HG02840 (cell line): Measurements from ENCODE around the gene POLA1.

Experiments used
- ATAC-seq: cut with Tn5 transposase; IDR thresholded peaks from one replicate; pipeline ENCODE4 v1.9.1; 2021; ENCODE audit warnings: mild to moderate bottlenecking, moderate library complexity, moderate number of reproducible peaks; ENCODE audit not compliant: unreplicated experiment, low FRiP score

Gene POLA1

DNA sequence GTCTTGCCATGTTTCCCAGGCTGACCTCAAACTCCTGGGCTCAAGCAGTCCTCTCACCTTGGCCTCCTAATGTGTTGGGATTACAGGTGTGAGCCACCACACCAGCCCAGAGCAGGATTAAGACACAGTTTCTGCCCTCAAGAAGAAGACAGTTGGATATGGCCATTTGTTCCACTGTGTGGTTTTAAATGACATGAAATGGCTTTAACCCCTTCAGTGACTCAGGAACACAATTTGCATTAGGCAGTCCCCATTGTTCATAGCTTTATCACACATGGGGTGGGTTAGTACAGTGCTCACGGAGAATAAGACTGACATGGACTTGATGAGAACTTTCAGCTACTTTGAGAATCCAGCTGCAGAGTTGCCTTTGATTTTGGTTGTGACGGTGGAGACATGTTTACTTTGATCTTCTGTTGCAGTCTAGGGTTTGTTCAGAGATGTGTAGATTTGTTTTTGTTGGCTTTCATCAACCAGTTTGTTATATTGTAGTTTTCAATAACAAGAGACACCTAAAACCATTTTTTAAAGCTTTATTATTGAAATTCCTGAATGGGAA, 261.7 kb downstream of the POLA1 start:
- ATAC-seq = no peak

DNA sequence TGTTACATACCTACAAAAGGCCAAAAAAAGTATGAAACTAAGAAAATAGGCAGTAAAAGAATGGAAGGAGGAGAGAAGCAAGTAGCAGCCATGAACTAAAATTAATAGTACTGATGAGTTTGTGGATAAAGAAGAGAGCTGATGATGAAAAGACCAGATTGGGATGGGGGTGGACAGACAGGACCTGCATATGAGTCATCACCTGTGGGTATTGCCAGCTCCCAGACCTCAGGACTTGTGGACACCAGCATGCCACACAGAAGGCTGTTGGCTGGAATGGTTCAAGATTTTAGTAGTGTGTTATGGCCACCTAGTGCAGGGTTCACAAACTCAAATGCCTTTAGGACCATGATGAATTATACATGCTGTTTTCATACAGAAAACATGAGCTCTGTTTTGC, 263.1 kb downstream of the POLA1 start:
- ATAC-seq = no peak

DNA sequence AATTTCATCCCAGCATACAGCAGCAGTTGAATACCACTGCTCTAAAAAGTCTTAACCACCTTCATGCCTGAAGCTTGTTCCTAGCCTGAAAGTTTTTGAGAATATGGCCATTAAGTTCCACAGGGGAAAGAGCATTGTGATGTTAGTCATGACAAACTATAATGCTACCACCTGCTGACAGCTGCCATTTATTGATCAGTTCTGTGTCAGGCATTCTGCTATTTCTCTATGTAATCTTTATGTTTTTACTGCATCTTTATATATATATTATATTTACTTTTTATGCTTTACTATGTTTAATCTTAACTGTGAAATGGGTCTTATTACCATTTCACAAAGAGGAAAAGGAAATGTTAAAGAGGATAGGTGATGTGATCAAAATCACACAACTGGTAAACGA, 268.1 kb downstream of the POLA1 start:
- ATAC-seq = no peak

DNA sequence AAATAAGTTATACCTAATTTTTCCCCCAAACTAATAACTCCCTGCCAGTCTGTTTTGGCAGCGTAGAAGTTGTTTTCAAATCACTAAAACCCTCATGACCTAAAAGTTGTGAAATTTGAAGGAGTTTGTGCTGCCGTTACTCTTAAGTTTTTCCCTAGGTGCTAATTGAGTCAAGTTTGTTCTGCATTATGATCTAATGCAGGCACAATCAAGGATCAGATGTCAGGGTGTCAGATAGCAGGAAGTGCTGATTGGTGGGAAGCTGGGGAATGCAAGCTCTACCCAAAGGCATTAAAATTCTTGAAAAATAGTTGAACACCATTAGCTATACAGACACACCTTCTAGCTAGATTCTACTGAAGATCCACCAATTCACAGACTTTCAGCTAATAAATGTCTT, 270.1 kb downstream of the POLA1 start:
- no peak for ATAC-seq

DNA sequence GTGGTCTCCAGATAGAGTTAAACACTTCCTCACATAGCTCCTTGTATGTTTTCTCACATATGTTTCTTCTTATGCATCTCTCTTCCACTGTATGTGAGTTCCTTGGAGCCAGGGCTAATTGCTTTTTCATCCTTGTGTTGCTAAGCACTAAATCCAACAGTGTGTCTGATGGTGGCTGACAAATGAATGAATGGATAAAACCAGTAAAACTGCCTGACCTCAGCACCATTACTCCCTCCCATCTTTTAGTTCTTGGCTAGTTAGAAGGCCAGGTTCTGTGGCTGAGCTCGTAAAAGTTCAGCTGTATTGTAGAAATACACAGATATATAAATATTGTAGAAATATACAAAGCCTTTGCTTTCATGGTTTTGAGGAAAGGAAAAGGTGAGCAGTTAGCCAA, 271.7 kb downstream of the POLA1 start:
- ATAC-seq = no peak

DNA sequence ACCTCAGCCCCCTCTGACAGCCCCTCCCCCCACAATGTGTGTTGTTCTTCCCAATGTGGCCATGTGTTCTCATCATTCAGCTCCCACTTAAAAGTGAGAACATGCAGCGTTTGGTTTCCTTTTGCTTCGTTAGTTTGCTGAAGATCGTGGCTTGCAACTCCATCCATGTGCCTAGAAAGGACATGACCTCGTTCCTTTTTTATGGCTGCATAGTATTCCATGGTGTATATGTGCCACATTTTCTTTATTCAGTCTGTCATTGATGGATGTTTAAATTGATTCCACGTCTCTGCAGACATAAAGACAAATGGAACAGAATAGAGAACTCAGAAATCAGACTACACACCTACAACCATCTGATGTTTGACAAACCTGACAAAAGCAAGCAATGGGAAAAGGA, 276.1 kb downstream of the POLA1 start:
- ATAC-seq = no peak

DNA sequence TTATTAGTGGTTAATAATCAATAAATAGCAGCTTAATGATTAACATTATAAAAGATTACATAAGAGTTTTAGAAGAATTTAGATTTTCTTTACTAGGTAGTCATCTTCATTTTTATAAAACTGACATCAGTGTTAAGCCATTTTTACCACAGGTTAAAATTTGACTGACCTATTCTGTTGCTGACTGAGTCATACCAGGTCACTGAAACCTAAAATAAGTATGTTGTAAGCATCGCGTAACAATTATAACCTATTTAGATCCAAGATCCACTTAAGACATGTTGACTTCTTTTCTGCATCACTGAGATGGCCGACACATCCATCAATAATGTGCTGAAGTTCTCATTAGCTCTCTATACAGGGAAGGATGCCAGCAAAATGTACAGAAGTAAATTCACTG, 285.4 kb downstream of the POLA1 start:
- no peak for ATAC-seq

DNA sequence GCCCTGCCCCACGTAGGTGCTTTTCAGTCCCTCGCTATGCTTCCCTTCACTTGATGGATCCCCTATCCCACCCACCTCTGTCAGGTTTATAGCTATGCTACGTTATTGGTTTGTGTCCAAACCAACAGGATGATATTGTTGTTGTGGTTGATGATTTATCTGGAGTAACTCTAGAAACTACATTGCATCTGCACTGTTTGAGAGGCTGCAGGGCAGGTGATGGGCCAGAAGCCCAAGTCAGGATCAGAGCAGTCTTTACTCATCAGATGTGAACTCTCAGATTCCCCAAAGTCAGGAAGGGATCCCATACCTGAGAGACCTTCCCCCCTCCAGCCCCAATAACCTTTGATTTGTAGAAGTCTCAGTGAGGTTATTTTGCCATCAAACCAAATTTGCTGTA, 287.3 kb downstream of the POLA1 start:
- ATAC-seq = no peak

DNA sequence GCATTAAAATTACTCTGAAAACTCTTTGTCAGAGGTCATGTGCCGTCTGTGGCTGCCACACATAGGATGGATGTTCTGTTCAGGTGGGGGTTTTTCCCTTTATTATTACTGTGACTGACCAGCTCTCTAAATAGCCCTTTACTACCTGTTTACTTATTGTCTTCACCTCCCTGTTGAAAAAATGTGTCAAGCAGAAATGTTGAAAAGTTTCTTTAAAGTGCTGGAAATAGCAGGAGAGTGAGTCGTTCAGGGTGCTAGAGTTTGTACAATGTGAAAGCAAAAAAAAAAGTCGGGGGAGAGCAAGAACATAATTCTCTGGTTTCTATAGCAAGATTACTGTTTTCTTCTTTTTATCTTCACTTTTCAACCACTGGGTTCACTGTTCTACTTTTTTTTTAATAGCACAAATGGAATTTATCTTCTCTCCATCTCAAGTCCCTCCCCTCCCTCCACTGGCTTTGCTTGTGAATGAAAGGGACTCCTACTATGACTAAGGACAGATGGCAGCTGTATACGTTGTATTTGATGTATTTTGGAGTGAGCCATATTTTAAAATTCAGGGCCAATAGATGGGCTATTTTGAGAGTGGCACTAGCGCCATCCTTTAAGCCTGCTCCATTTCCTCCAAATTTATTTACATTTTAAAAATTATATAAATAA, 288.7 kb downstream of the POLA1 start:
- no peak for ATAC-seq

DNA sequence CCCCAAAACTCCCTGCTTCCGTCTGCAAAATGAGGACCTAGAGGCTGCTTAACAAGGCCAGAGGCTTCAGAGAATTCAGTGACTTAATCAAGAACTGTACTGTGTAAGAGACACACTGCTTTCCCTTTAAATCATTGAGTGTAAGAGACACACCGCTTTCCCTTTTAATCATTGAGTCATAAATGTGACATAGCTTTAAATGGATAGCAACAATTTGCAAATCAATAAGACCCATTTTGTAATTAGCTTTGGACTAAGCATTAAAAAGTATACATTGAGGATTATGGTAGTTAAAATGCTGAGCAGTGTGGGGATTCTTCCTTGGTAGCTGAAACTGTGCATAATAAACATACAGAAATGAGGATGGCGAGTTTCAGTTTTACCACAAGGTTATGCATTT, 290.2 kb downstream of the POLA1 start:
- no peak for ATAC-seq

DNA sequence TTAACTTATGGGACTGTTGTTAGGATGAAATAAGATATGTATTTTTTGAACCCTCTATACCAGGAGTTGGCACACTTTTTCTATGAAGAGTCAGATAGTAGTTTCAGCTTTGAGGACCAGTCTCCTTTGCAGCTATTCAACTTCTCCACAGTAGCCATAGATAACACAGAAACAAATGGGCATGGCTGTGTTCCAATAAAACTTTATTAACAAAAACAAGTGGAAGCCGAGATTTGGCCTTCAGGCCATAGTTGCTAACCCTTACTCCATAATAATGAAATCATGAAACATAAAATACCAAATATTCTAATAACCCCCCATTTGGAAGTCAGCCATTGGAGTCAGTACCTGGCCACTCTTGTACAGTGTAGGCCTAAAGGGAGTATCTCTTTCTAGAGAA, 291.4 kb downstream of the POLA1 start:
- no peak for ATAC-seq

DNA sequence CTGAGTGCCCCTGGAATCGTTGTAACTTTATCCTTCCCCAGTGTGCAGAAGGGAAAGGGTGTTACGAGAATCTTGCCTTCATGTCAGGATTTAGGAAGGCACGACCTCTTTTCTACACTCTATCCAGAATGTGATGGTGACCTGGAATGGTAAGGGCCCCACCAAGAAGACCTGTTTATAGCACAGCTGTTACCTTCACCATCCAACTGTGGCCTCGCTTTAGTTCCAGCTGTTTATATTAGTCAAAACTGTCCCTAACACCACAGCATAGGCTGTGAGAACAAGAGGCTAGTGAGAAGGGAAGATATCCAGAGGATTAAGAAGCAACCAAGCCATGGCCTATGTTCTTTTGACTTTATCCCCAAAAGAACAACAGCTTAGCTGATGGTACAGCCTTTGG, 294.0 kb downstream of the POLA1 start:
- no peak for ATAC-seq

DNA sequence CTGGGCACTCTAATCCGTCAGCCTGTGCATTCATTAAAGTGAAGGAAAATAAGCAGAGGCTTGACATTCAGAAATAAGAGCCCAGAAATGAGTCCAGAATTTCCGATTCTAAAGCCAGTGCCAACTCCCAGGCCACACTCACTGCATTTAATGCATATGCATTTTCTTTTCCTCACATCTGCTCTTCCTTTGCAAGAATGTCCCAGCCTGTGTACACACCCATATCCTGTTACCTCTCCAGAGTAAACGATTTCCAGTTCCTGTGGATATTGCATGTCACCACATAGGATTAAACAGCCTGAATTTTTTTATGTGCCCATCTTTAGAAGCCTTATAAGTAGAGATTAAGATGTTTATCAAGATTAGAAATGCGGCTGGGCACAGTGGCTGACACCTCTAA, 294.6 kb downstream of the POLA1 start:
- ATAC-seq = no peak

DNA sequence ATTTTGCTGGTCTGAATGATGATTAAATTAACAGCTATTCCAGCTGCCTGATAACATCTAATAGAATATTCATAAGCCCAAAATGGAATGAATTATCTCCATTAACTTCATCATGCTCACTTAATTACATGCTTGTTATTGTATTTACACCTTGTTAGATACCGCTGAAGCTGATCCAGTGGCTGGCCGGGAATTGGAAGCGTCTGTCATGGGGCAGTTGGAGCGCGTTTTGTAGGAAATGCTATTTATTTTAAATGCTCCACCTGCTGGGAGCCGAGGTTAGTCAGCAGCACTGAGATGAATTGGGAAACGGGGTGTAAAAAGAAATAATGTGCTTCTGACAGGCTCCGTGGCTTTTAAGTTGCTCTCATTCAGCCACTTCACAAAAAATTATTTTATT, 296.8 kb downstream of the POLA1 start:
- no peak for ATAC-seq

DNA sequence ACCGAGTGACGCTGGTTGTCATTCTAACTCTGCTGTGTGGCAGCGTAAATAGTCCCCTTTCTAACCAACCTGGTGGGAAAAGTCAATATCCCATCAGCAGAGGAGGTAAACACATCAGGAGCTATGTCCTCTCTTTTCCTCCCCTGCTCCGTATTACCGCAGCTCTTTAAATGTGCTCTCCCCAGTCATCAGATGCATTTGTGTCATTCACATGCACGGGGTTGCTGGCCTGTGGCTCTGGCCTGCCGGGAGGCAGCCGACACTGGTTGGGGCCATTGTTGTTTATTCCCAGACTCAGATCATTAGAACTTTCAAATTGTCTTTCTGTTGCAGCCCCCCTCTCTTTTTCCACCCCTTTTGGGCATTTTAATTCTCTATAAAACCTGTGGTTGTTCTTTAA, 300.2 kb downstream of the POLA1 start:
- ATAC-seq = no peak

DNA sequence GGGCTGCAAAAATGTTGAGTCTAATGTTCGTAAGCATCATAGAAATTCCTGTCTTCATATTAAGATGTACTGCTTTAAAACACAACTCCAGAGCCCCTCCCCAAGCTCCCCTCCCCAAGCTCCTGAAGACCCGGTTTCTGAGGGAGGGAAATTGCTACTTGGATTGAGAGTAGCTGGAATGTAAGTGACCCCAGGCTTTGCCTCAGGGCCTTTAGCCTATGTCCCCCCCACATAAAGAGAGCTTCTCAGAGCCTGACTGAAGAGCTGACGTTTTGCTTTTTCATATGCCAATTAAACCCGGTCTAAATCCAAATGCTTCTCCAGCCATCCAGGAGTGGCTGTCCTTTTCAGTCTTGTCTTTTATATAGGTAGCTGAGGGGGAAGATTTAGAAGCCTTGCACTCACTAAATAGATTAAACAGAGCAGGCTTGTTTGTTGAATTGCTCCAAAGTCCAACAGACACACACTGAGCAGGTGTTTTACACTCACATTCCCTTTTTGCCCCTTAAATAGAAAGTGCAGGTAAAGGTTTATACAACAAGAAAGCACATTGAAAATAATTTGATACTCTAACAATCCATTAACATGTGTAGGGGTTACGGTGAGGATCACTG, 302.5 kb downstream of the POLA1 start:
- ATAC-seq = no peak

DNA sequence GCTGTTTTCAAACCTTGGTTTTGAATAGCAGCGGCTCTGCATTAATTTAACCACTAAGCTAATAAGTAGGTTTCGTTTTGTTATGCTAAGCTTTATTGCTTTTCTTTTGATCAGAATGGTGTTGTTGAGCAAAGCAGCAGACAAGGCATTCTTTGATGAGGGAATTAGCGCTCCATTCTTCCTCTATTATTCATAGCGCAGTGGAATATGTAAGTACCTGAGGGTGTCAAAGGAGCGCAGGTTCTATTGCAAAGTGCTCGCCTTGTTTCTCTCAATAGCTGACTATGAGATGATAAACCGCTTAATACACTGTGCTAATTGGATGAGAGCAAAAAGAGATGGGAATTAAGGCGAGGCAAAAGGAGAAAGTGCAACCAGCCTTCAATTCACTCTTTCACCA, 305.8 kb downstream of the POLA1 start:
- no peak for ATAC-seq

DNA sequence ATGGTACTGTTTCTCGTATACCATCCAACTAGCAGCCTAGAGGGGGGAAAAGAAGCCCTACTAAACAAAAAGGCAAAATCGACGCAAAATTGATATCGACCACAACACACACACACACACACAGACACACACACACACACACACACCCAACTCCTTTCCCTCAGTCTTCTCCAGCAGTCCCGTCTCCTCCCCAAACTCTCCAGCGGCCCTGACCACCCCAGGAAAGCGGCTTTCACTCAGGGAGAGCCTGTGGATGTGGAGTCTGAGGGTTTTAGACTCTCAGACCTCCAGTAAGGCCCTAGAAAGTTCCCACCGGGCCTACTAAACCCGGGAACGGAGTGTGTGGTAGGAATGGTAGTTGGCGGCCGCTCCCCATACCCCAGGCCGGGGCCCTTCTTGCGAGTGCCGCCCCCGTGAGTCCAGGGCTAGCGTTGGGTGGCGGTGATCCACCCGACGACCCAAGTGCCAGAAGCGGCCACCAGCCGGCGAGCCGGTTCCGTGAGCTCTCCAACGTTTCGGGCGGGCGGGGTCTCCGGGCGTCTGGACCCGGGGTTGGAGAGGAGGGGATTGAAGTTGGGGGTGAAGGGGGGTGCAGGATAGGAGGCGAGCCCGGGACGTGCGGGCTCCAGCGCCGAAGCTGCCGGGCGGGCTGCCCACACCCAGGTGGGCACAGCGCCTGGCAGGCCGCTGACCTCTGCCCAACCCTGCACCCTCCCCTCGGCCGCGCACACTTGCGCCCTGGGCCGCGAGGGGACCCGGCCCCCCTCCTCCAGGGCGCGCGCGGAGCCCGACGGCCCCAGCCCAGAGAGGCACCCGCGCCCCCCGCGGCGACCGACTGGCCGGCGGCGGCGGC, 308.3 kb downstream of the POLA1 start:
- no peak for ATAC-seq

DNA sequence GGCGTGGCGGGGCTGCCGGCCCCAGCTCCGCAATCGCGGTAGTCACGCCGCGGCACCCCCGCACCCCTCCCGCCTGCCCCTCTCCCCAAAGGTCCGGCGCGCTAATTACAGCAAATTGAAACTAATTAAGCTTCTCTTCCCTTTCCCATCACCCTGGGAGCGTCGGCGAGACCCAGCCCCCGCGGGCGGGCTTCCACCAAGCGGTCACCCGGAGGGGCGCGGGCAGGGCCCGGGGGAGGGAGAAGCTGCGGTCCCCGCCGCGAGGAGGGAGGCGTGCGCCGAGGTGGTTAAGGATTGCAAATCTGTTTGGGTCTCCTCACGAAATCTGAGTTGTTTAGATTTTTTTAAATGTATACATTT, 308.9 kb downstream of the POLA1 start:
- no peak for ATAC-seq

DNA sequence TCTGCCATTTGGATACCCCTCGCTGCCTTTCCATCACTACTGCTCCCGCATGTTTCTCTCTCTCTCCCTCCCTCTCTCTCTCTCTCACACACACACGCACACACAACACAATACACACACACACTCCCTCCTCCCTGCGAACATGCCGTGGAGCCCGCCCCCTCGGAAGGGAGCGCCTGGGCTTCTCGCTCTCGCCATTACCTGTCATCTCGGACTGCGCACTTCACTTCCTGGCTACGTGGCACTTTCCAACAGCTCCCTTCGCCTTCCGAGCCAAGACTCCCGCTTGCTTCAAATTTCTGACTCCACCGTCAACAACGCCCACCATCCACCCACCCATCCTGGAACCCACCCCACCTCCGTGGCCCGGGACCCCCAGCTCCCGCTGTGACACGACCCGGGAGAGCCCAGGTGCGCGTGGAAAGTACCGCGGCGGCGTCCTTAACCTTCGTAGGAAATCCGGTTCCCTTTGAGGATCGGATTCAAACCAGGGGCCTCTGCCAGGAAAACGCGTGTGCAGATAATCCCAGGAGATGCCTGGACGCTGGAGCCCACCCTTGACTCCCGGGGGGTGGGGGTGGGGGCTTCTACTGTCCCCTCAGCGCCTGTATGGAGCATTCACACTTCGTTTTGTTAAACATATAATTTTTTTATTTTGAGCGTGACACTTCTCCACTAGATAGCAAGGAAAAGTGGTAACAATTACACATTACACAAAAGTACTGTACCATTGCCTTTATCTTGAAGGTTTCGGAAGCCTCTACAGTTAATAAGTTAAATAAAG, 309.5 kb downstream of the POLA1 start:
- ATAC-seq = no peak

DNA sequence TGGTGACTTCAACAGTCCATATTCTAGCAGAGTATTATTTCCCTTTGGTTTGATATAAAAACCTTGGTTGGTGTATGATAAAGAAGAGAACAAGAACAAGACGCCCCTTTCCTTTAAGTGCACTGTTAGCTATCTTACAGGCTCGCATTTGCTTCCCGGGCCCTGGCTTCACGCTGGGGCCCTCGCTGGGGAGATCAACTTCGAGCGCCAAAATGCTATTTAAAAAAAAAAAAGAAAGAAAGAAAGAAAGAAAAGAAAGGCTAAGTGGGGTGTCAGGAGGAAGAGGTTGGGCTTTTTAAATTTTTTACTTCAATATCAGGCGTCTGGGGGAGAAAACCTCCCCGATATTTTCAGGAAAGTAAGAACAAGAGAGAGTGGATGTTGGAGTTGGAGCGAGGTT, 310.3 kb downstream of the POLA1 start:
- ATAC-seq = no peak
